Peyer's patch (tissue), 4 donors: ENCODE data around the gene ACSL1.

ENCODE experiments used
- POLR2A ChIP-seq, 2 donors: fragments of 450-650 bp; IDR thresholded peaks; one replicate each; pipeline ENCODE4 v1.5.1; 2017; ENCODE audit warnings: antibody characterized with exemption in 2 of 2, mild to moderate bottlenecking in 2 of 2, moderate library complexity in 2 of 2
- TF ChIP-seq, protein P1 (sequence below), 6 experiments: fragments of 450-650 bp in 4 of 6; fragments of 200-600 bp in 2 of 6; sonication (generic) in 1 of 6; IDR thresholded peaks; one replicate each; pipeline ENCODE4 v1.5.1; 2017 to 2019; ENCODE audit warnings: antibody characterized with exemption in 6 of 6, mild to moderate bottlenecking in 3 of 6, moderate library complexity in 1 of 6

DNA sequence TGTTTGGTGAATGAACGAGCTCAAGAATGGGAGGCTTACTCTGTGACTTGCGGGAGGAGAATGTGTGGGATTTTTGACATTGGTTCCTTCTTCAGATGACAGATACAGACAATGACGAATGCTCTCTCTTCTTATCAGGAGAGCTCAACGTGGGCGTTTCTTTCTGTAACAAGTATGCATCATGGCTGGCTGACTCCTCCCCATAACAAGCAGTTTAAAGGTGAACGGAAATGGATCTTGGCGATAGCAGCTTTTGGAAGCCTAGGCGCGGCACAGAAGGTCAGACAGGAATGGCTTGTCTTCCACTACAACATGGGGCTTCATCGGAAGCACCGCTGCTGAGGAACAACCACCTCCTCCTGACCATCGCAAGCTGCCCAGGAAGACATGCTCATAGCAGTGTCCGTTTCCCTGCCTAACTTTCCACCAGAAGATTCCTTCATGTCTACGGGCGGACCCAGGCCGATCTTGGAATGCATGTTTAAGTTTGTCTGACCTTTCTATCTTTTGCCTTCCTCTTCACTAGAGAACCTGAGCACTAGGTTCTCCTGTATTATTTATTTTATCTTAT lies 18.3 kb upstream of the ACSL1 start:
- TF ChIP-seq, protein P1, sequence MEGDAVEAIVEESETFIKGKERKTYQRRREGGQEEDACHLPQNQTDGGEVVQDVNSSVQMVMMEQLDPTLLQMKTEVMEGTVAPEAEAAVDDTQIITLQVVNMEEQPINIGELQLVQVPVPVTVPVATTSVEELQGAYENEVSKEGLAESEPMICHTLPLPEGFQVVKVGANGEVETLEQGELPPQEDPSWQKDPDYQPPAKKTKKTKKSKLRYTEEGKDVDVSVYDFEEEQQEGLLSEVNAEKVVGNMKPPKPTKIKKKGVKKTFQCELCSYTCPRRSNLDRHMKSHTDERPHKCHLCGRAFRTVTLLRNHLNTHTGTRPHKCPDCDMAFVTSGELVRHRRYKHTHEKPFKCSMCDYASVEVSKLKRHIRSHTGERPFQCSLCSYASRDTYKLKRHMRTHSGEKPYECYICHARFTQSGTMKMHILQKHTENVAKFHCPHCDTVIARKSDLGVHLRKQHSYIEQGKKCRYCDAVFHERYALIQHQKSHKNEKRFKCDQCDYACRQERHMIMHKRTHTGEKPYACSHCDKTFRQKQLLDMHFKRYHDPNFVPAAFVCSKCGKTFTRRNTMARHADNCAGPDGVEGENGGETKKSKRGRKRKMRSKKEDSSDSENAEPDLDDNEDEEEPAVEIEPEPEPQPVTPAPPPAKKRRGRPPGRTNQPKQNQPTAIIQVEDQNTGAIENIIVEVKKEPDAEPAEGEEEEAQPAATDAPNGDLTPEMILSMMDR (IDR thresholded peaks at IDR 0.05), result no peak
- TF ChIP-seq POLR2A (IDR thresholded peaks at IDR 0.05), result no peak
